H1 (cell line): ENCODE data around the gene HBM. TPM values are rescaled to one million over a fixed set of nuclear protein-coding genes. Genes with fewer than 3 reads are reported as not detected.

Source experiments
- CTCF ChIA-PET: fragments of 300-600 bp; sonication (Branson Sonifier 250); formaldehyde crosslinking; loops from one replicate; lab custom pipeline; 2021; ENCODE audit not compliant: partially characterized antibody; lab: Charles Lee
- POLR2A ChIA-PET: fragments of 300-600 bp; sonication (Branson Sonifier 250); formaldehyde crosslinking; loops from one replicate; lab custom pipeline; 2021; ENCODE audit warnings: inconsistent platforms; ENCODE audit not compliant: partially characterized antibody; lab: Charles Lee
- DNase-seq, 2 experiments: peaks; one replicate each; pipeline versions ENCODE4 v3.0.0 to v3.0.0-alpha.2; 2010 to 2022; ENCODE audit warnings: low spot score in 2 of 2, low read depth in 1 of 2, mixed read lengths in 1 of 2
- FAIRE-seq: peaks from 2 replicates; lab custom pipeline; 2011; peaks lifted over from hg19 to GRCh38; lab: Jason Lieb, UNC
- H2AFZ ChIP-seq: 2 replicates; pipeline ENCODE4 v1.8.1; 2012; ENCODE audit warnings: low read length, inconsistent platforms
- H2AK5ac ChIP-seq: 2 replicates; pipeline ENCODE4 v1.6.1; 2013; ENCODE audit warnings: low read depth, low read length
- H2BK120ac ChIP-seq: replicated peaks from 2 replicates; pipeline ENCODE3; 2013; ENCODE audit warnings: low read depth, low read length, inconsistent platforms
- H2BK12ac ChIP-seq: 2 replicates; pipeline ENCODE4 v1.6.1; 2013; ENCODE audit warnings: low read depth, low read length
- H2BK15ac ChIP-seq: 2 replicates; pipeline ENCODE4 v1.6.1; 2013; ENCODE audit warnings: low read length
- H2BK20ac ChIP-seq: 2 replicates; pipeline ENCODE4 v1.6.1; 2013; ENCODE audit warnings: low read length
- H2BK5ac ChIP-seq: 2 replicates; pipeline ENCODE4 v1.6.1; 2013; ENCODE audit warnings: low read depth, low read length
- H3K14ac ChIP-seq: 2 replicates; pipeline ENCODE4 v1.6.1; 2013; ENCODE audit warnings: inconsistent platforms; ENCODE audit not compliant: insufficient read length
- H3K18ac ChIP-seq: 2 replicates; pipeline ENCODE4 v1.6.1; 2013; ENCODE audit warnings: low read length; ENCODE audit errors: extremely low read depth
- H3K23ac ChIP-seq: 2 replicates; pipeline ENCODE4 v1.6.1; 2013; ENCODE audit warnings: inconsistent platforms; ENCODE audit not compliant: insufficient read length
- H3K23me2 ChIP-seq: 2 replicates; pipeline ENCODE4 v1.6.1; 2013; ENCODE audit warnings: low read depth, low read length
- H3K27ac ChIP-seq: 2 replicates; pipeline ENCODE4 v1.6.1; 2011; ENCODE audit warnings: low read depth, low read length, inconsistent platforms
- H3K27me3 ChIP-seq, 4 experiments: replicated peaks in 1 of 4; 1 replicate in 1 of 4; 2 replicates in 3 of 4; pipeline versions ENCODE4 v1.6.1 to v1.8.1; 2011 to 2013; ENCODE audit warnings: low read length in 3 of 4, mild to moderate bottlenecking in 3 of 4, inconsistent platforms in 2 of 4, mixed read lengths in 2 of 4, moderate library complexity in 1 of 4; ENCODE audit not compliant: control insufficient read depth in 3 of 4, insufficient read depth in 3 of 4; ENCODE audit errors: extremely low read depth in 1 of 4
- H3K36me3 ChIP-seq, 4 experiments: 2 replicates each; pipeline versions ENCODE4 v1.6.1 to v1.8.1; 2011 to 2013; ENCODE audit warnings: mild to moderate bottlenecking in 4 of 4, low read length in 3 of 4, moderate library complexity in 2 of 4, control low read depth in 1 of 4, inconsistent platforms in 1 of 4; ENCODE audit not compliant: insufficient read depth in 4 of 4, control insufficient read depth in 2 of 4
- H3K4ac ChIP-seq: replicated peaks from 2 replicates; pipeline ENCODE3; 2013; ENCODE audit warnings: low read length, low read depth, mixed read lengths, inconsistent platforms; ENCODE audit not compliant: insufficient read length
- H3K4me1 ChIP-seq, 4 experiments: replicated peaks in 1 of 4; 1 replicate in 1 of 4; 2 replicates in 3 of 4; pipeline versions ENCODE4 v1.6.1 to v1.8.1; 2011 to 2013; ENCODE audit warnings: low read length in 3 of 4, inconsistent platforms in 2 of 4, mixed read lengths in 1 of 4; ENCODE audit not compliant: insufficient read depth in 4 of 4, control insufficient read depth in 3 of 4
- H3K4me2 ChIP-seq, 2 experiments: 2 replicates each; pipeline versions ENCODE4 v1.6.1 to v1.8.1; 2011 to 2013; ENCODE audit warnings: low read depth in 2 of 2, low read length in 2 of 2, control low read depth in 1 of 2, inconsistent platforms in 1 of 2, mild to moderate bottlenecking in 1 of 2; ENCODE audit not compliant: insufficient read depth in 1 of 2
- H3K4me3 ChIP-seq, 4 experiments: fragments of 200-600, 300-600 bp in 1 of 4; sonication (generic), shearing (Covaris generic), sonication (Bioruptor Twin) in 1 of 4; 2 replicates each; pipeline versions ENCODE4 v1.5.1 to v1.8.1; 2011 to 2016; ENCODE audit warnings: low read length in 4 of 4, low read depth in 3 of 4, control low read depth in 2 of 4, inconsistent platforms in 2 of 4, mild to moderate bottlenecking in 2 of 4, mixed read lengths in 1 of 4, moderate library complexity in 1 of 4; ENCODE audit not compliant: insufficient read depth in 2 of 4; ENCODE audit errors: extremely low read depth in 1 of 4
- H3K56ac ChIP-seq: replicated peaks from 2 replicates; pipeline ENCODE3; 2013; ENCODE audit warnings: low read depth, mild to moderate bottlenecking, mixed read lengths, low read length, inconsistent platforms; ENCODE audit not compliant: insufficient read length
- H3K79me1 ChIP-seq: 2 replicates; pipeline ENCODE4 v1.6.1; 2013; ENCODE audit warnings: low read depth, low read length, control low read depth
- H3K79me2 ChIP-seq, 2 experiments: 2 replicates each; pipeline versions ENCODE4 v1.6.1 to v1.8.1; 2012 to 2013; ENCODE audit warnings: low read length in 2 of 2, mild to moderate bottlenecking in 2 of 2, inconsistent platforms in 1 of 2; ENCODE audit not compliant: insufficient read depth in 2 of 2, control insufficient read depth in 1 of 2
- H3K9ac ChIP-seq, 4 experiments: replicated peaks in 1 of 4; 1 replicate in 1 of 4; 2 replicates in 3 of 4; pipeline versions ENCODE4 v1.6.1 to v1.8.1; 2011 to 2013; ENCODE audit warnings: low read depth in 3 of 4, low read length in 3 of 4, control low read depth in 2 of 4, mild to moderate bottlenecking in 2 of 4, moderate library complexity in 2 of 4, inconsistent platforms in 1 of 4; ENCODE audit errors: extremely low read depth in 1 of 4
- H3K9me3 ChIP-seq, 2 experiments: 2 replicates each; pipeline versions ENCODE4 v1.6.1 to v1.8.1; 2012 to 2013; ENCODE audit warnings: mild to moderate bottlenecking in 2 of 2, moderate library complexity in 2 of 2, control low read depth in 1 of 2, inconsistent platforms in 1 of 2, low read depth in 1 of 2, low read length in 1 of 2, mixed read lengths in 1 of 2; ENCODE audit not compliant: insufficient read depth in 2 of 2
- H4K20me1 ChIP-seq, 2 experiments: replicated peaks in 1 of 2; 2 replicates each; pipeline versions ENCODE3 to v1.8.1; 2011 to 2013; ENCODE audit warnings: inconsistent platforms in 2 of 2, low read length in 2 of 2, mild to moderate bottlenecking in 1 of 2; ENCODE audit not compliant: insufficient read depth in 2 of 2, control insufficient read depth in 1 of 2
- H4K5ac ChIP-seq: 2 replicates; pipeline ENCODE4 v1.6.1; 2013; ENCODE audit warnings: low read length, low read depth, mixed read lengths, inconsistent platforms; ENCODE audit not compliant: insufficient read length
- H4K8ac ChIP-seq: 2 replicates; pipeline ENCODE4 v1.8.0; 2013; ENCODE audit warnings: mild to moderate bottlenecking, moderate library complexity, low read length, inconsistent platforms; ENCODE audit not compliant: insufficient read depth; ENCODE audit errors: extremely low read depth
- H4K91ac ChIP-seq: replicated peaks from 2 replicates; pipeline ENCODE3; 2013; ENCODE audit warnings: low read length, mixed read lengths, inconsistent platforms; ENCODE audit not compliant: insufficient read length
- CHD1 ChIP-seq: IDR thresholded peaks from 2 replicates; pipeline ENCODE4 v1.6.1; 2012; ENCODE audit warnings: low read depth, low read length, improper control_type of control experiment
- MAFK ChIP-seq: IDR thresholded peaks from 2 replicates; pipeline ENCODE4 v1.6.1; 2012; ENCODE audit warnings: low read depth, mild to moderate bottlenecking, improper control_type of control experiment, low read length
- POLR2A ChIP-seq, 2 experiments: IDR thresholded peaks; 1 replicate in 1 of 2; 2 replicates in 1 of 2; pipeline ENCODE4 v1.6.1; 2011; ENCODE audit warnings: low read depth in 2 of 2, low read length in 2 of 2, mild to moderate bottlenecking in 2 of 2; ENCODE audit errors: control extremely low read depth in 1 of 2
- POLR2AphosphoS5 ChIP-seq: IDR thresholded peaks from 2 replicates; pipeline ENCODE4 v1.6.1; 2011; ENCODE audit warnings: low read depth, low read length
- RBBP5 ChIP-seq: IDR thresholded peaks from 2 replicates; pipeline ENCODE4 v1.7.1; 2012; ENCODE audit warnings: low read depth, mild to moderate bottlenecking, inconsistent platforms, low read length, moderate library complexity, borderline replicate concordance
- RNF2 ChIP-seq: fragments of 200-900, 300-1000 bp; sonication (generic); IDR thresholded peaks from 2 replicates; pipeline ENCODE4 v1.7.1; 2016; ENCODE audit warnings: borderline replicate concordance, low read depth, mild to moderate bottlenecking, antibody characterized with exemption, low read length; ENCODE audit not compliant: poor library complexity, severe bottlenecking; ENCODE audit errors: missing control alignments
- WGBS, 2 experiments: shearing (Covaris generic) in 1 of 2; methylation state at CpG; one replicate each; pipeline versions ENCODE4 v1.1.6 to v1.1.7; 2013 to 2015; ENCODE audit warnings: low lambda C conversion rate in 2 of 2, mixed read lengths in 2 of 2, inconsistent platforms in 1 of 2, low coverage in 1 of 2, missing lambda C conversion rate in 1 of 2; ENCODE audit not compliant: insufficient replicate concordance in 2 of 2, insufficient coverage in 1 of 2, insufficient read length in 1 of 2; ENCODE audit errors: extremely low coverage in 1 of 2, missing lambda C conversion rate in 1 of 2; 5-methylcytosine and 5-hydroxymethylcytosine counted together
- polyA plus RNA-seq, 7 experiments: library from polyadenylated mRNA; depleted of rRNA in 3 of 7; stranded (reverse) in 5 of 7; unstranded in 2 of 7; fragments of >200 nt in 5 of 7; fragments of 200-250 nt in 2 of 7; gene quantifications; 1 replicate in 5 of 7; 2 replicates in 1 of 7; 4 replicates in 1 of 7; pipeline versions ENCODE4 v1.2.1 to v1.2.3, GENCODE V29; 2011 to 2013; ENCODE audit warnings: missing spikeins in 2 of 7, mixed read lengths in 2 of 7
- total RNA-seq: library from RNA; stranded (reverse); fragmentation: NEBNext Ultra II Directional; extraction: Animal tissue kit (Norgen Biotek cat#: 25700); gene quantifications from 2 replicates; pipeline ENCODE4 v1.2.1, GENCODE V29; 2021

HBM gene
- total and polyA plus RNA-seq, 2 of the 8 experiments (the other 6 are each of a cell fraction or from before 2014, with no cell fraction given) = 0.88 TPM; not detected in 1

DNA sequence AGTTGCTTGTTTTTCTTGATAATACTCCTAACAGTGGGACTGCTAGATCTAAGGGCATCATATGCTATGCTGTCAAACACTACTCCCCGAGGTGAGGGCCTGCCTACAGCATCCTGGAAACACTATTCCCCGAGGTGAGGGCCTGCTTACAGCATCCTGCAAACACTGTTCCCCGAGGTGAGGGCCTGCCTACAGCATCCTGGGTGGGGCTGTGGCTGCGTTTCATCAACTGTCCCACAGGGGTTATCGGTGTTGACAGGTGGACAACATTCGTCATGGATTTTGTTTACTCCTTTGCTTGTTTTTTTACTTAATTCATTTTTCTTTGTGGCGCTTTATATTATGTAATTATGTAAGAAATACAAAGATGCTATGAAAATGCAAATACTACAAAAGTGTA, 49.8 kb upstream of the HBM start:
- H2AK5ac ChIP-seq = no peak overlapping the region
- FAIRE-seq (no peak), DNase-seq (no peak)
- H3K27ac ChIP-seq = no peak overlapping the region
- no peak overlapping the region for H2BK120ac ChIP-seq
- H3K4me3 ChIP-seq = no peak overlapping the region
- H2BK15ac ChIP-seq = no peak overlapping the region
- no peak overlapping the region for H3K23ac ChIP-seq
- H2BK12ac ChIP-seq = no peak overlapping the region
- no peaks in the 10 kb centered on the region for H3K23me2 ChIP-seq
- no peak overlapping the region for H2AFZ ChIP-seq
- ChIA-PET CTCF (interaction anchor here (2.6 to 5.8 kb wide), 3 partner anchors 11 to 52 kb away, joined by 24 to 43 read pairs (median 37); partner anchors contain the start of gene HBM), POLR2A (interaction anchor here (0.9 to 1.8 kb wide), 3 partner anchors 19 to 47 kb away, joined by 3 to 6 read pairs (median 5); no protein-coding TSS in a partner anchor)
- H3K14ac ChIP-seq = no peak overlapping the region
- no peak overlapping the region for H3K4me2 ChIP-seq
- 89% methylated on average over 7 of the region's 7 CpGs; no CpG with 5 or more reads in 1 of the 2 experiments for WGBS, 2 experiments
- H3K18ac ChIP-seq = no peak overlapping the region
- no peak overlapping the region for H2BK5ac ChIP-seq
- no peaks in the 10 kb centered on the region for H3K9me3 ChIP-seq
- H4K91ac ChIP-seq = no peak overlapping the region
- H3K36me3 ChIP-seq = 0 out of 8 replicates have a peak, but pooled peaks cover 0 to 2% (median 0%) of the 10 kb centered on the region in 4 experiments
- H3K79me2 ChIP-seq = no peaks in the 10 kb centered on the region
- peaks cover 0 to 15% of the 10 kb centered on the region in 2 experiments for H4K20me1 ChIP-seq
- no peak overlapping the region for H3K4ac ChIP-seq
- H3K9ac ChIP-seq = no peak overlapping the region
- peaks cover 0 to 4% (median 1%) of the 10 kb centered on the region in 4 experiments; a peak in 4 of 7 replicates for H3K4me1 ChIP-seq
- H2BK20ac ChIP-seq = no peak overlapping the region
- no peak overlapping the region for H4K8ac ChIP-seq
- no peaks in the 10 kb centered on the region for H3K27me3 ChIP-seq
- H3K79me1 ChIP-seq = no peaks in the 10 kb centered on the region
- no peak overlapping the region for H3K56ac ChIP-seq
- no peak overlapping the region for H4K5ac ChIP-seq
- TF ChIP-seq RBBP5 (no peak), POLR2A (IDR thresholded peaks at IDR 0.05; ENCODE audit: control extremely low read depth in 1 of 2, low read depth in 2 of 2, low read length in 2 of 2) (no peak), MAFK (no peak), RNF2 (no peak), POLR2AphosphoS5 (no peak), CHD1 (no peak)
